ENCODE results near the gene PPT1. TPM values are rescaled to one million over a fixed set of nuclear protein-coding genes. Genes with fewer than 3 reads are reported as not detected.

PPT1 gene
- total and polyA plus RNA-seq, 2 of the 8 experiments (the other 6 are each of a cell fraction or from before 2014, with no cell fraction given): 77.1 to 150 TPM

- Histone ChIP-seq H2AK5ac (ENCODE audit: low read depth, low read length) (no peak overlapping the region), H2BK5ac (ENCODE audit: low read depth, low read length) (no peak overlapping the region), H3K36me3 (ENCODE audit: control insufficient read depth in 2 of 4, insufficient read depth in 4 of 4, low read length in 3 of 4) (peaks cover 0 to 3% (median 1%) of the 10 kb centered on the region in 4 experiments; a peak in 3 of 8 replicates), H4K20me1 (replicated peaks in 1 of 2; ENCODE audit: control insufficient read depth in 1 of 2, insufficient read depth in 2 of 2, low read length in 2 of 2) (peaks cover 4 to 12% of the 10 kb centered on the region in 2 experiments), H3K79me1 (ENCODE audit: low read depth, low read length) (peaks cover 3% of the 10 kb centered on the region; the same call in 1 of the 2 replicates), H3K4me1 (replicated peaks in 1 of 4; ENCODE audit: control insufficient read depth in 3 of 4, insufficient read depth in 4 of 4, low read length in 3 of 4) (no peaks in the 10 kb centered on the region; a peak in 1 of 7 replicates), H3K14ac (ENCODE audit: insufficient read length) (no peak overlapping the region), H3K27ac (ENCODE audit: low read depth, low read length) (no peak overlapping the region), H3K79me2 (ENCODE audit: control insufficient read depth in 1 of 2, insufficient read depth in 2 of 2, low read length in 2 of 2) (peaks cover 4 to 89% of the 10 kb centered on the region in 2 experiments; a peak in 3 of 4 replicates), H3K56ac (replicated peaks; ENCODE audit: insufficient read length, low read depth, low read length) (no peak overlapping the region), H3K23ac (ENCODE audit: insufficient read length) (peak overlapping the region; percentile 39), H3K4me3 (ENCODE audit: extremely low read depth in 1 of 4, insufficient read depth in 2 of 4, low read depth in 3 of 4, low read length in 4 of 4) (no peak overlapping the region), H3K4ac (replicated peaks; ENCODE audit: insufficient read length, low read depth, low read length) (no peak overlapping the region), H3K23me2 (ENCODE audit: low read depth, low read length) (no peaks in the 10 kb centered on the region), H2AFZ (ENCODE audit: low read length) (no peak overlapping the region), H4K5ac (ENCODE audit: insufficient read length, low read depth, low read length) (no peak overlapping the region), H3K9ac (replicated peaks in 1 of 4; ENCODE audit: extremely low read depth in 1 of 4, low read depth in 3 of 4, low read length in 3 of 4) (no peak overlapping the region), H3K9me3 (ENCODE audit: insufficient read depth in 2 of 2, low read depth in 1 of 2, low read length in 1 of 2) (no peaks in the 10 kb centered on the region), H2BK20ac (ENCODE audit: low read length) (no peak overlapping the region), H2BK15ac (ENCODE audit: low read length) (no peak overlapping the region), H4K91ac (replicated peaks; ENCODE audit: insufficient read length, low read length) (no peak overlapping the region), H2BK120ac (replicated peaks; ENCODE audit: low read depth, low read length) (no peak overlapping the region), H3K18ac (ENCODE audit: extremely low read depth, low read length) (no peak overlapping the region), H2BK12ac (ENCODE audit: low read depth, low read length) (no peak overlapping the region), H4K8ac (ENCODE audit: extremely low read depth, insufficient read depth, low read length) (no peak overlapping the region), H3K4me2 (ENCODE audit: insufficient read depth in 1 of 2, low read depth in 2 of 2, low read length in 2 of 2) (no peak overlapping the region), H3K27me3 (replicated peaks in 1 of 4; ENCODE audit: control insufficient read depth in 3 of 4, extremely low read depth in 1 of 4, insufficient read depth in 3 of 4, low read length in 3 of 4) (no peaks in the 10 kb centered on the region)
- ChIA-PET CTCF (ENCODE audit: partially characterized antibody) (interaction anchor here (0.6 to 1.3 kb wide), 2 partner anchors 94 to 239 kb away, joined by 3 to 4 read pairs; no protein-coding TSS in a partner anchor), POLR2A (ENCODE audit: partially characterized antibody) (interaction anchor here (0.8 to 1.8 kb wide), 4 partner anchors 9 to 11 kb away, joined by 3 to 7 read pairs (median 4); partner anchors contain the start of gene CAP1)
- FAIRE-seq: no peak
- TF ChIP-seq, protein P1, sequence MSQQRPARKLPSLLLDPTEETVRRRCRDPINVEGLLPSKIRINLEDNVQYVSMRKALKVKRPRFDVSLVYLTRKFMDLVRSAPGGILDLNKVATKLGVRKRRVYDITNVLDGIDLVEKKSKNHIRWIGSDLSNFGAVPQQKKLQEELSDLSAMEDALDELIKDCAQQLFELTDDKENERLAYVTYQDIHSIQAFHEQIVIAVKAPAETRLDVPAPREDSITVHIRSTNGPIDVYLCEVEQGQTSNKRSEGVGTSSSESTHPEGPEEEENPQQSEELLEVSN (IDR thresholded peaks at IDR 0.05): no peak
- no peak for TF ChIP-seq BRCA1 (IDR thresholded peaks at IDR 0.05; ENCODE audit: low read depth, low read length)
- no peak for TF ChIP-seq KDM5A (IDR thresholded peaks at IDR 0.05; ENCODE audit: low read length)
- no peak for TF ChIP-seq JUND (IDR thresholded peaks at IDR 0.05; ENCODE audit: low read length)
- TF ChIP-seq TCF12 (IDR thresholded peaks at IDR 0.05; ENCODE audit: low read depth, low read length): no peak
- TF ChIP-seq HDAC6 (IDR thresholded peaks at IDR 0.05; ENCODE audit: low read depth, low read length): no peak
- TF ChIP-seq BACH1 (IDR thresholded peaks at IDR 0.05; ENCODE audit: low read length): no peak
- no peak for TF ChIP-seq PHF8 (conservative IDR thresholded peaks at IDR 0.05; ENCODE audit: low read depth, low read length)
- 79% methylated on average over 2 of the region's 2 CpGs; no CpG with 5 or more reads in 1 of the 2 experiments for WGBS, 2 experiments (ENCODE audit: extremely low coverage in 1 of 2, insufficient coverage in 1 of 2, insufficient read length in 1 of 2, insufficient replicate concordance in 2 of 2, low coverage in 1 of 2, low lambda C conversion rate in 2 of 2, missing lambda C conversion rate in 1 of 2)
- no peak for DNase-seq (ENCODE audit: low read depth in 1 of 2, low spot score in 2 of 2)
These were observed 47.3 kb downstream of the PPT1 start for GRCh38 chr1:40049725-40050124.

All from H1 (cell line).